Head of caudate nucleus (tissue), 42 donors: ENCODE data around the gene LRCH3.

Experiments
- DNase-seq, 42 donors: peaks; one replicate each; pipeline versions ENCODE4 v3.0.0 to v3.0.0-alpha.2; 2020 to 2021; ENCODE audit warnings: mixed read lengths in 7 of 42
- intact Hi-C: fragments of 100-400 bp; cut with DNase I; formaldehyde crosslinking; loops from one replicate; pipeline ENCODE4 v1.15.0; 2022

LRCH3 gene

DNA sequence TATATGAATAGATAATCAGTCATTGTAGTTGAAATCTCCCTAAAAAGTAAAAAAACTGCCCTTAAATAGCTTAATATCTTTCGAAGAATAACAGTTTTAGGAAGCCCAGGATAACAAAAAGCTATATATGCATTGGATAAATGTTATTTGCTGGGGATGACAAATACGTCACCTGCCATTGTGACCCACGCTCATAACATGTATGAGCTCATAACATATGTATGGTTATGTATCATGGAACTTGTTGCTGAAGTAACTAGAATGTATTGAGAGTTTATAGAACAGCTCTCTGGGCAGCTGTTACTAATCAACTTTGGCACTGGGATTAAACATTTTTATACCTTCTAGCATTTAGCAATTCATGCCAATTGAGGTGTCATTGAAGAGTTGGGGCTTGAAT is 1.7 kb upstream of the LRCH3 start:
- intact Hi-C loops, result no loop called here
- no peak for DNase-seq

DNA sequence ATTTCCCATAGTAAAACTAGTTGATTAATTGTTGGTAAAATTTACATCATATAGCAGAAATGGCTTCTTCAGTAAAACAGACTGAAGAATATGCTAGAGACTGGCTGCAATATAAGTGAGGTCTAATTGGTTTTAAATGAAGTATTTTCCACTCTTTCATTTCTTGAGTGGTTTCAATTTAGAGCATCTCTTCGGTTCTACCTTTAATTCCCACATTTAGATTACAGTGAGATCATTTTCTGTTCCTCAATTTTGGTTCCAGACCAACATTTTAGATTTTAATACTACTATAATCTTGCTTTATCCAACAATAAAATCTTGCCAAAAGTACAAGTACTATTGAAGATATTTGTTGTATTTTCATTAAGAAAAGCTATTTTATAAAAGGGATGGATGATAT is 1.0 kb upstream of the LRCH3 start:
- intact Hi-C loops, result loop anchor here (5.0 kb wide), 1 partner anchor 43 kb away; the partner anchor contains the start of gene FYTTD1

DNA sequence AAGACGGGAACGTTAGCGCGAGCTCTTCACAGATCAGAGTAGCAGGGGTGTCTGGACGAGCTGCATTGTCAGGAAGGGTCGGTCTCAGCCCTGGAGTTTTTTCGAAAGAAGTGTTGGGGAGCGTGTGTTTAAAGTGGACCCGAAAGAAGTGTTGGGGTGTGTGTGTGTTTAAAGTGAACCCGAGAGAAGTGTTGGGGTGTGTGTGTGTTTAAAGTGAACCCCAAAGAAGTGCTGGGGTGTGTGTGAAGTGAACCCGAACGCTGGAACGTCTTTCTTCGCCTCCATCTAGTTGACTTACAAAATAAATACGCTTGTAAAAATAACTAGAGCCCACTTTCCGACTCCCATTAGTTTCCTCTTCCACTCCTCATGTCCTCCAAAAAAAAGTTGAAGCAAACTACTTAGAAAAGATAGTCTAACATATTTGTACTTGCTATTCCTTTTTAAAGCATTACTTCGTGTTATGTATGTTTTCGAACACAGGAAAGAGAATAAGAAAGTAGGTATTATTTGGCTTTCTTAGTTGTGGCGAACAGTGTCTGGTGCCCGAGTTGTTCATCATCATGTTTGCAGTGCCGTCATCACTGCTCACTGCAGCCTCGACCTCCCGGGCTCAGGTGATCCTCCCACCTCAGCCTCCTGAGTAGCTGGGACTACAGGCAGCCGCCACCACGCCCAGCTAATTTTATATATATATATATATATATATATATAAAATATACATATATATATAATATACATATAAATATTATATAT is 1.0 kb downstream of the LRCH3 start:
- DNase-seq, result peak in 3 of 42 donors; percentile 23 to 50 (median 35)
- intact Hi-C loops, result loop anchor here (5.0 kb wide), 1 partner anchor 45 kb away; the partner anchor contains the start of gene FYTTD1

More for the DNA sequence above, 1.0 kb upstream of the LRCH3 start:
- no peak for DNase-seq

- intact Hi-C loops, result loop anchor here (5.0 kb wide), 1 partner anchor 46 kb away; the partner anchor contains the start of gene FYTTD1
- DNase-seq, result no peak
Measured at GRCh38 chr3:197793247-197793646, 2.2 kb downstream of the LRCH3 start.

GRCh38 chr3:197794115-197794514 is 3.1 kb downstream of the LRCH3 start:
- no peak for DNase-seq
- intact Hi-C loops, result loop anchor here (5.0 kb wide), 1 partner anchor 47 kb away; the partner anchor contains the start of gene FYTTD1

GRCh38 chr3:197795200-197795599 is 4.1 kb downstream of the LRCH3 start:
- DNase-seq, result no peak
- intact Hi-C loops, result no loop called here

DNA sequence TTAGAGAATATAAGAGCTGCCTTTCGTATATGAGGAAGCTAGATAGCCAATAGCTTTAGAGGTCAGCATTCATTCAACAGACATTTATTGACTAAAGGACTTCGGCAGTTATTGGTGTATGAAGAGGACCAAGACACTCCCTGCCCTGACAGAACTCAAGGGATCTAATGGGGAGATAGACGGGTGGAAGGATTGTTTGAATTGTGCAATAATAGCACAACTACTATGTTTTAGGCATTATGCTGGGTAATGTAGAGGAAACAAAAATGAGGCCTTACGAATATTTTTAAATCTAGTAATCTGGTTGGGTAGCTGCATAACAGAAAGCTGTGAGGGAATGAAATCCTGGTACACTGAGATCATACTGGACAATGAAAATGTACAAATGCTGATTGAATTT is 5.0 kb downstream of the LRCH3 start:
- no peak for DNase-seq
- intact Hi-C loops, result no loop called here

DNA sequence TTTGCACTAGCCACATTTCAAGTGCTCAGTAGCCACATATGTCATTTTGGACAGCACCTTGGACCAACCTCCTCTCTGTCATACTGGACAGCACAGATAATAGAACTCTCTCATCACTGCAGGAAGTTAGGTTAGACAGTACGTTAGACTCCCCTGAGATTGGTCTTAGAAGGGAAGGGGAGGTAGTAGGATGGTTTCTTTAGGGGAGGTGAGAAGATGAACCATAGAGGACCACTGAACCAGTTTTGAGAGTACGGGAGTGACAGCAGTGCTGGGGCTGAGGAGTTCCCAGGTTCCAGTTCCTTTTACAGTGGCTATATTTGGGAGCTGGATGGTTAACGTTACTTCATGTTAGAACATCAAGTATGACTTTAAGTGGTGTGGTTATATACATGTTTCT is 7.8 kb downstream of the LRCH3 start:
- DNase-seq, result no peak
- intact Hi-C loops, result no loop called here

DNA sequence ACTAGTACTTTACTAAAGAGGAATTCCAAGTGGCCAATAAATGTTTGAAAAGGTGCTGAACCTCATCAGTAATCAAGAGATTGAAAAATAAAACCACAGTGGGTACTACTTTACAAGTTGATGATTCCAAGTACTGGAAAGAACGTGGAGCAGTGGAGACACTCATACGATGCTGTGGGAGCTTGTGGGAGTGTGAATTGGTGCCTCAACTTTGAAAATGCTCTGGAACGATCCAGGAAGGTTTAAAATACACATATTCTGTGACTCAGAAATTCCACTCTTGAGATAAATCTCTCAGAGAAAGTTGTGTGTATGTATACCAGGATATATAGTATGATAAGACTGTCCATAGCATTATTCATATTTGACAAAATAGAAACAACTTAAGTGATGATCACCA is 9.3 kb downstream of the LRCH3 start:
- DNase-seq, result peak in 5 of 42 donors; percentile 18 to 42 (median 38)
- intact Hi-C loops, result no loop called here

DNA sequence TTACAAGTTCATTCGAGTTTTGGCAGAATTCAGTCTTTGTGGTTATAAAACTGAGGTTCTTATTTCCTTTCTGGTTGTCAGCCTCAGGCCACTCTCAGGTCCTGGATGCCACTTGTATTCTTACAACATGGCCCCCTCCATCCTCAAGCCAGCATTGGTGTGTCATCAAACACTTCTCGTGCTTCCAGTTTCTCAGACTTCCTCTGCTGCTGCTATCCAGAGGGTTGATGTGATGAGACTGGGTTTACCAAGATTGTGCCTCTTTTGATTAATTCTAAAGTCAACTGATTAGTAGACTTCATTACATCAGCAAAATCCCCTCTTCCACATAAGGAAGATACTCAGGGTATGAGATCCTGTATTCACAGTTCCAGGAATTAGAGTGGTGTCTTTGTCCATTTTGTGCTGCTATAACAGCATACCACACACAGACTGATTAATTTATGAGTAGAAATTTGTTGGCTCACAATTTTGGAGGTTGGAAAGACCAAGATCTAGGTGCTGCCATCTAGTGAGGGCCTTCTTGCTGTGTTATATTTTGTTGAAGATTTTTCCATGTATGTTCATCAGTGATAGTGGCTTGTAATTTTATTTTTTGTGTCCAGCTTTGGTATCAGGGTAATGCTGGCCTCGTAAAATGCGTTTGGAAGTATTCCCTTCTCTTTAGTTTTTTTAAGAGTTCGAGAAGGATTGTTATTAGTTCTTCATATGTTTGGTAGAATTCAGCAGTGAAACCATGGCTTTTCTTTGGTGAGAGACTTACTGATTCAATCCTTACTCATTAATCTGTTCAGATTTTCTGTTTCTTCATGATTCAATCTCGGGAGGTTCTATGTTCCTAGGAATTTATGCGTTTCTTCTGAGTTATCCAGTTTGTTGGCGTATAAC is 11.1 kb downstream of the LRCH3 start:
- intact Hi-C loops, result no loop called here
- DNase-seq, result peak in 2 of 42 donors; percentile 12 to 21

- no peak for DNase-seq
- intact Hi-C loops, result no loop called here
Measured at GRCh38 chr3:197802779-197803459, 11.9 kb downstream of the LRCH3 start.

DNA sequence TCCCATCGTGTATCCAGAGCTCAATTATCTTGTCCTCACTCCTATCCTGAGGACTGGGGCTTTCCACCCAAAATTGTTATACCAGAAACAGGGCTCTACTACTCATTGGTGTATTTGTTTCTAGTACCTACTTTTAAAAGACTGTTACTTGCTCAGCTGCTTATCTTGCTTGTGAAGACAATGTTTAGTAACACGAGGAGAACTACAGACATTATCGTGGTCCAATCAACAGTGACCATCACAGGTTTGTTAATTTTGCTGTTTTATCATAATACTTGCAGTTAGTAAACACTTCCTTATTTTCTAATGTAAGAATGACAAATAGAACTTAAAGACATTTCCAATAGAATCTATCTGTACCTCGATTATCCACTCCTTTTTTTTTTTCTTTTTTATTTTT is 13.5 kb downstream of the LRCH3 start:
- DNase-seq, result no peak
- intact Hi-C loops, result no loop called here

- DNase-seq, result no peak
- intact Hi-C loops, result no loop called here
Measured at GRCh38 chr3:197807969-197808587, 17.0 kb downstream of the LRCH3 start.

DNA sequence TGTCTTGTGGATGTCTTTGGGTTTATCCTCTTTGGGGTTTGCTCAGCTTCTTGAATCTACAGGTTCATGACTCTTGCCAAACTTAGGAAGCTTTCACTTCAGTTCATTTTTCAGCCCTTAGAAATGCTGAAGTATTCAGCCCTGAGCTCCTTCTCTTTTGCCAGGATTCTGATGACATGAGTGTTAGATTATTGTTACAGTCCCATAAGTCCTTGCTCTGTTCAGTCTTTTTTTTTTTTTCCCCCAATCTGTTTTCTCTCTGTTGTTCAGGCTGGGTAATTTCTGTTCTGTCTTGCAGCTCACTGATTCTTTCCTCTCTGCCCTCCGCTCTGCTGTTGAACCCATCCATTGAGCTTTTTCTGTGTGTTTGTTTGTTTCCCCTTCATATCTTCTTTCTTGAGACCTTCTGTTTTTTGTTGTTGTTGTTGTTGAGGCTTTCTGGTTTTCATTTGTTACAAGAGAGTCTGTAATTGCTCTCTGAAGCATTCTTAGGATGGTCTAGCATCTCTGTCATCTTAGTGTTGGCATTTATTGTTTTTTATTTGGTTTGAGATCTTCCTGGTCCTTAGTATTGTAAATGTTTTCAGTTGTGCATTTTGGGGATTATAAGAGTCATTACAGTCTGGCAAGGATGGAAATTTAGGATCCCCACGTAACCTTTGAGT is 18.4 kb downstream of the LRCH3 start:
- no peak for DNase-seq
- intact Hi-C loops, result no loop called here

DNA sequence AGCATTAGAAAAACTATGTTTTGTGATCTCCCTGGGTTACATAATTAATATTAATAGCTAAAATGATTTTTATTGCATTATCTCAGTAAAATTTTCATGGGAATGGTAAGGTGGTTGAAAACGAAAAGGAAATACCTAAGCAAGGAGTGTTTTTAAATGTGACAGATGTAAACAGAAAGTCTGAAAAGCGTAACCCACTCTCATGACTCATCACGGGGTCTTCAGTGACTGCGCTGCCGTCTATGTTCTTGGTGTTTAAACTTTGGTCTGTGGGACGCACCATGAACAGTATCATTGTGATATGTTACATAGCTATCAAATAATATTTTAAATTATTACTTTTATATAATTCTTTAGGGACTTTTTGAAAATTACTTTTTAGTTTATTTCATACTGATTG is 19.8 kb downstream of the LRCH3 start:
- intact Hi-C loops, result no loop called here

GRCh38 chr3:197811343-197811742 is 20.3 kb downstream of the LRCH3 start:
- intact Hi-C loops, result no loop called here
- peak in 39 of 42 donors; percentile 19 to 85 (median 65) for DNase-seq

More for the DNA sequence above, 19.8 kb downstream of the LRCH3 start:
- no peak for DNase-seq

DNA sequence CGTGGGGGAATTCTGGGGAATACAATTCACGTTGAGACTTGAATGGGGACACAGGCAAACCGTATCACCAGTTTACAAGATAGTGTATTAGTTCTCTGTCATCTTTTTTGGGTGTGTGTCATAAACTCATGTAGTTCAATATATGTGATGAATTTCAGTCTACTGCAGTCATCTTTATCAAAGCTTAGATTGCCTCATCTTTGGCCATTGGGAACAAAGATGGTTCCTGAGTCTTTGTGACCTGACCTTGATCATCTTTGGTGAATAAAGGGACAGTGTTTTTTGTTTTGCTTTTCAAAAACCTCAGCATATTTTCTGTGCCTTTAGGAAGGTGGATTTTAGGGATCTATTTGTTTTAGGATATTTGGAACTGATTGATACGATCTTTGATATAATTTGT is 23.3 kb downstream of the LRCH3 start:
- no peak for DNase-seq
- intact Hi-C loops, result no loop called here

DNA sequence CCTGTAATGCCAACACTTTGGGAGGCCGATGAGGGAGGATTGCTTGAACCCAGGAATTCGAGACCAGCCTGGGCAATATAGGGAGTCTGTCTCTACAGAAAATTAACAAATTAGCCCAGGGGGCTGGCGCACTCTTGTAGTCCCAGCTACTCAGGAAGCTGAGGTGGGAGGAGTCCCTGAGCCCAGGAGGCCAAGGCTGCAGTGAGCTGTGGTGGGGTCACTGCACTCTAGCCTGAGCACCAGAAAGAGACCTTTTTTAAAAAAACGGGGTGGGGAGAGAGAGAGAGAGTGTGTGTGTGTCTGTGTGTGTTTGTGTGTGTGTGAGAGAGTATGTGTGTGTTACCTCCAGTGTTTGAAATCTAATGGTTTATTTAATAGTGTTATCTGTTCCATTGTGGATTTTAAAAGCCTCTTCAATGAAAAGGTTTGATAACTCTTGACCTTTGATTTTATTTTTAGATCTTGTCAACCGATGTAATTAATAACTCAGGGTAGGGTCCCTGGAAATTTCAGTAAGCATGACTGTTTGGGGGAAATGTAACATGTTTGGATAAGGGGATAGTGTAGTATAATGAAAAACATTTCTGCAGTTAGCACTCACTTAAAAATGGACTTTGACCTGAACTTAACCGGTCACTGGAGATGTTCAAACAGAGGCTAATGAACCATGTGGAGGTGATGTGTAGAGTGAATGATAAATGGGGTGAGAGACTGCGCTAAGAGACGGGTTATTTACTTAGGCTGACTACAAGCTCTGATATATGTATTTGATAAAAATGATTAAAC is 29.7 kb downstream of the LRCH3 start:
- DNase-seq, result no peak
- intact Hi-C loops, result no loop called here
